GM21825 (cell line): ENCODE results near the gene PACRG.

Experiments
- ATAC-seq: cut with Tn5 transposase; IDR thresholded peaks from one replicate; pipeline ENCODE4 v1.9.1; 2021; ENCODE audit warnings: mild to moderate bottlenecking, moderate library complexity; ENCODE audit not compliant: unreplicated experiment

PACRG gene

DNA sequence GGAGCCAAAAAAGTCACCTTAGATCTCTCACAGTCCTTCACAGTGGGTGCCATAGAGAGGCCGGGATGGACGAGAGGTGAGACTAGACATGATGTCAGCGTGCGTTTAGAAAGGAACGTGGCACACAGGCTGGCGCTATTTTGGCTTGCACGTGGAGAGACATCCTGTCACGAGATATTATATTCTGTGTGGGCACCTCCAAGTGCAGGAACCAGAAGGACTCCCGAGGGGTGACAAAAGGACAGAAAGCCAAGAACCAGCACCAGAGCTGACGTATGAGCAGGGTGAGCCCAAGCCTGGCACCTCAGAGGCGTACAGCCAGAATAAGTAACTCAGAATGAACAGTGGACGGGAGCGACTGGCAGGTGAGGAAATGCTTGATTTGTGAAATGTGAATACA is 636.9 kb downstream of the PACRG start:
- no peak for ATAC-seq
